ENCODE results near the gene PRR23E. TPM values are rescaled to one million over a fixed set of nuclear protein-coding genes. Genes with fewer than 3 reads are reported as not detected.

Gene PRR23E
- total RNA-seq, 1 donor from 2014 or later, result not detected

GRCh38 chr3:127209155-127209839, 16.4 kb downstream of the PRR23E start:
- no peak for DNase-seq (ENCODE audit: low spot score)

- DNase-seq (ENCODE audit: low spot score), result no peak
Observed at GRCh38 chr3:127209840-127210653, 17.1 kb downstream of the PRR23E start.

- no peak for DNase-seq (ENCODE audit: low spot score)
Observed at GRCh38 chr3:127210654-127210943, 17.7 kb downstream of the PRR23E start.

- DNase-seq (ENCODE audit: low spot score), result no peak
Observed at GRCh38 chr3:127211118-127212060, 18.5 kb downstream of the PRR23E start.

GRCh38 chr3:127212231-127212630, 19.3 kb downstream of the PRR23E start:
- DNase-seq (ENCODE audit: low spot score), result no peak

GRCh38 chr3:127212711-127213110, 19.8 kb downstream of the PRR23E start:
- no peak for DNase-seq (ENCODE audit: low spot score)

GRCh38 chr3:127213381-127213918, 20.5 kb downstream of the PRR23E start:
- DNase-seq (ENCODE audit: low spot score), result no peak

- DNase-seq (ENCODE audit: low spot score), result no peak
Observed at GRCh38 chr3:127214975-127215374, 22.0 kb downstream of the PRR23E start.

- no peak for DNase-seq (ENCODE audit: low spot score)
Observed at GRCh38 chr3:127215714-127216414, 22.9 kb downstream of the PRR23E start.

GRCh38 chr3:127216415-127217261, 23.7 kb downstream of the PRR23E start:
- DNase-seq (ENCODE audit: low spot score), result no peak

GRCh38 chr3:127217596-127218453, 24.9 kb downstream of the PRR23E start:
- no peak for DNase-seq (ENCODE audit: low spot score)

- no peak for DNase-seq (ENCODE audit: low spot score)
Observed at GRCh38 chr3:127218454-127218922, 25.6 kb downstream of the PRR23E start.

GRCh38 chr3:127220497-127220896, 27.6 kb downstream of the PRR23E start:
- no peak for DNase-seq (ENCODE audit: low spot score)

- DNase-seq (ENCODE audit: low spot score), result no peak
Observed at GRCh38 chr3:127221037-127221436, 28.1 kb downstream of the PRR23E start.

GRCh38 chr3:127221446-127222035, 28.6 kb downstream of the PRR23E start:
- DNase-seq (ENCODE audit: low spot score), result no peak

- no peak for DNase-seq (ENCODE audit: low spot score)
Observed at GRCh38 chr3:127222163-127222562, 29.2 kb downstream of the PRR23E start.

- DNase-seq (ENCODE audit: low spot score), result no peak
Observed at GRCh38 chr3:127222664-127223063, 29.7 kb downstream of the PRR23E start.

GRCh38 chr3:127224118-127224517, 31.2 kb downstream of the PRR23E start:
- DNase-seq (ENCODE audit: low spot score), result no peak

GRCh38 chr3:127226457-127226856, 33.5 kb downstream of the PRR23E start:
- DNase-seq (ENCODE audit: low spot score), result no peak

All from ureter (tissue), 1 donor.